H9 (cell line): ENCODE results near the gene FAS. TPM values are rescaled to one million over a fixed set of nuclear protein-coding genes. Genes with fewer than 3 reads are reported as not detected.

Experiments
- DNase-seq: peaks from one replicate; pipeline ENCODE4 v3.0.0-alpha.2; 2017
- H2AFZ ChIP-seq: one replicate; pipeline ENCODE4 v1.6.1; 2013; ENCODE audit warnings: mild to moderate bottlenecking, low read length, control low read depth, moderate library complexity
- H2AK5ac ChIP-seq: 2 replicates; pipeline ENCODE4 v1.6.1; 2013; ENCODE audit warnings: low read length, control low read depth, mixed read lengths; ENCODE audit not compliant: insufficient read length
- H2BK120ac ChIP-seq: one replicate; pipeline ENCODE4 v1.6.1; 2013; ENCODE audit warnings: low read depth, mild to moderate bottlenecking, low read length, control low read depth, inconsistent platforms; ENCODE audit not compliant: poor library complexity, severe bottlenecking
- H2BK12ac ChIP-seq: 2 replicates; pipeline ENCODE4 v1.6.1; 2013; ENCODE audit warnings: low read length, control low read depth, mixed read lengths, low read depth; ENCODE audit not compliant: insufficient read length
- H2BK15ac ChIP-seq: 2 replicates; pipeline ENCODE4 v1.6.1; 2013; ENCODE audit warnings: low read depth, low read length, control low read depth
- H2BK20ac ChIP-seq: one replicate; pipeline ENCODE4 v1.6.1; 2013; ENCODE audit warnings: low read depth, mild to moderate bottlenecking, low read length, control low read depth, inconsistent platforms; ENCODE audit not compliant: poor library complexity, severe bottlenecking
- H2BK5ac ChIP-seq: 2 replicates; pipeline ENCODE4 v1.6.1; 2013; ENCODE audit warnings: low read length, control low read depth, mixed read lengths; ENCODE audit not compliant: insufficient read length
- H3K14ac ChIP-seq: 2 replicates; pipeline ENCODE4 v1.6.1; 2013; ENCODE audit warnings: low read length, control low read depth; ENCODE audit not compliant: insufficient read depth
- H3K18ac ChIP-seq: 2 replicates; pipeline ENCODE4 v1.6.1; 2013; ENCODE audit warnings: low read depth, mild to moderate bottlenecking, mixed read lengths, low read length, control low read depth; ENCODE audit not compliant: insufficient read length
- H3K23ac ChIP-seq: 2 replicates; pipeline ENCODE4 v1.6.1; 2013; ENCODE audit warnings: low read length, control low read depth, mixed read lengths, low read depth; ENCODE audit not compliant: insufficient read length
- H3K23me2 ChIP-seq: 2 replicates; pipeline ENCODE4 v1.6.1; 2013; ENCODE audit warnings: low read depth, mild to moderate bottlenecking, mixed read lengths, low read length, control low read depth; ENCODE audit not compliant: insufficient read length, poor library complexity, severe bottlenecking
- H3K27ac ChIP-seq: 2 replicates; pipeline ENCODE4 v1.5.1; 2013; ENCODE audit warnings: low read length, control low read depth, mixed read lengths, low read depth; ENCODE audit not compliant: insufficient read length
- H3K27me3 ChIP-seq: 2 replicates; pipeline ENCODE4 v1.6.1; 2013; ENCODE audit warnings: low read length, control low read depth, inconsistent platforms; ENCODE audit not compliant: insufficient read depth
- H3K4ac ChIP-seq: 2 replicates; pipeline ENCODE4 v1.6.1; 2013; ENCODE audit warnings: low read depth, mild to moderate bottlenecking, control low read depth, inconsistent platforms, low read length, moderate library complexity
- H3K4me1 ChIP-seq: 2 replicates; pipeline ENCODE4 v1.6.1; 2013; ENCODE audit warnings: low read length, control low read depth, inconsistent platforms; ENCODE audit not compliant: insufficient read depth
- H3K4me2 ChIP-seq: 2 replicates; pipeline ENCODE4 v1.6.1; 2013; ENCODE audit warnings: low read length, control low read depth, mixed read lengths; ENCODE audit not compliant: insufficient read length, insufficient read depth
- H3K56ac ChIP-seq: 2 replicates; pipeline ENCODE4 v1.6.1; 2013; ENCODE audit warnings: low read depth, mild to moderate bottlenecking, mixed read lengths, low read length, control low read depth; ENCODE audit not compliant: insufficient read length
- H3K79me1 ChIP-seq: 2 replicates; pipeline ENCODE4 v1.6.1; 2013; ENCODE audit warnings: low read depth, mild to moderate bottlenecking, moderate library complexity, low read length, control low read depth, inconsistent platforms; ENCODE audit not compliant: insufficient read depth, poor library complexity, severe bottlenecking
- H3K79me2 ChIP-seq: 2 replicates; pipeline ENCODE4 v1.6.1; 2013; ENCODE audit warnings: low read length, control low read depth, inconsistent platforms; ENCODE audit not compliant: insufficient read depth
- H3K9ac ChIP-seq: 2 replicates; pipeline ENCODE4 v1.6.1; 2013; ENCODE audit warnings: low read length, control low read depth, mixed read lengths; ENCODE audit not compliant: insufficient read length; ENCODE audit errors: extremely low read depth
- H3K9me3 ChIP-seq: one replicate; pipeline ENCODE4 v1.6.1; 2013; ENCODE audit warnings: low read depth, low read length, inconsistent platforms; ENCODE audit not compliant: control insufficient read depth
- H3T11ph ChIP-seq: one replicate; pipeline ENCODE4 v1.6.1; 2013; ENCODE audit warnings: mild to moderate bottlenecking, low read length, control low read depth, inconsistent platforms
- H4K20me1 ChIP-seq: one replicate; pipeline ENCODE4 v1.6.1; 2013; ENCODE audit not compliant: control insufficient read depth, insufficient read length, insufficient read depth
- H4K5ac ChIP-seq: 2 replicates; pipeline ENCODE4 v1.6.1; 2013; ENCODE audit warnings: low read depth, mild to moderate bottlenecking, mixed read lengths, low read length, control low read depth; ENCODE audit not compliant: insufficient read length
- H4K8ac ChIP-seq: replicated peaks from 2 replicates; pipeline ENCODE4 v1.6.1; 2013; ENCODE audit warnings: low read length, control low read depth, mixed read lengths, low read depth; ENCODE audit not compliant: insufficient read length
- H4K91ac ChIP-seq: 2 replicates; pipeline ENCODE4 v1.6.1; 2013; ENCODE audit warnings: low read depth, mild to moderate bottlenecking, moderate library complexity, mixed read lengths, low read length, control low read depth; ENCODE audit not compliant: insufficient read length
- H3K27ac Mint-ChIP-seq, 3 experiments: 2 replicates in 2 of 3; 3 replicates in 1 of 3; pipeline ENCODE4 v1.8.0; 2020 to 2021; ENCODE audit warnings: mixed read lengths in 3 of 3, mild to moderate bottlenecking in 1 of 3, moderate library complexity in 1 of 3
- H3K27me3 Mint-ChIP-seq: 2 replicates; pipeline ENCODE4 v1.8.0; 2021; ENCODE audit warnings: low read depth, mild to moderate bottlenecking, moderate library complexity, mixed read lengths
- H3K36me3 Mint-ChIP-seq, 3 experiments: 2 replicates in 2 of 3; 3 replicates in 1 of 3; pipeline ENCODE4 v1.8.0; 2020 to 2021; ENCODE audit warnings: low read depth in 3 of 3, mixed read lengths in 3 of 3; ENCODE audit not compliant: insufficient read depth in 1 of 3
- H3K4me1 Mint-ChIP-seq, 2 experiments: 2 replicates each; pipeline ENCODE4 v1.8.0; 2020; ENCODE audit warnings: mixed read lengths in 2 of 2
- H3K4me3 Mint-ChIP-seq, 2 experiments: 2 replicates in 1 of 2; 3 replicates in 1 of 2; pipeline ENCODE4 v1.8.0; 2020 to 2021; ENCODE audit warnings: mild to moderate bottlenecking in 2 of 2, mixed read lengths in 2 of 2, moderate library complexity in 1 of 2
- H3K9me3 Mint-ChIP-seq, 2 experiments: 2 replicates in 1 of 2; 3 replicates in 1 of 2; pipeline ENCODE4 v1.8.0; 2020; ENCODE audit warnings: mild to moderate bottlenecking in 2 of 2, mixed read lengths in 2 of 2, moderate library complexity in 1 of 2
- CTCF ChIP-seq: fragments of 200-600 bp; sonication (generic); conservative IDR thresholded peaks from 3 replicates; pipeline ENCODE4 v1.8.0; 2021; ENCODE audit warnings: antibody characterized with exemption, mild to moderate bottlenecking
- total RNA-seq: library from RNA; stranded (reverse); gene quantifications from 2 replicates; pipeline ENCODE4 v1.2.1, GENCODE V29; 2021

FAS gene
- total RNA-seq, 1 experiment from 2014 or later: 3.0 TPM

- H3K56ac ChIP-seq: no peak overlapping the region
- H3K79me2 ChIP-seq: no peaks in the 10 kb centered on the region
- H3K9me3 ChIP-seq: no peaks in the 10 kb centered on the region
- H3K9me3 Mint-ChIP-seq: no peaks in the 10 kb centered on the region
- no peak overlapping the region for H3K14ac ChIP-seq
- H3K4me1 Mint-ChIP-seq: peaks cover 5 to 6% of the 10 kb centered on the region in 2 experiments
- no peak overlapping the region for H2BK12ac ChIP-seq
- H2AFZ ChIP-seq: no peak overlapping the region
- H3K27ac Mint-ChIP-seq: no peak overlapping the region; a peak in 1 of 7 replicates
- no peak overlapping the region for H3K18ac ChIP-seq
- peaks cover 12% of the 10 kb centered on the region for H3K27me3 Mint-ChIP-seq
- no peaks in the 10 kb centered on the region for H3K36me3 Mint-ChIP-seq
- H3T11ph ChIP-seq: no peak overlapping the region
- no peak overlapping the region for H2BK120ac ChIP-seq
- H3K4me1 ChIP-seq: no peaks in the 10 kb centered on the region
- no peaks in the 10 kb centered on the region for H3K27me3 ChIP-seq
- no peak overlapping the region for H2BK5ac ChIP-seq
- no peak overlapping the region for H3K4me2 ChIP-seq
- H4K91ac ChIP-seq: no peak overlapping the region
- no peak overlapping the region for H3K4me3 Mint-ChIP-seq
- TF ChIP-seq CTCF: no peak
- no peak overlapping the region for H3K9ac ChIP-seq
- H4K5ac ChIP-seq: no peak overlapping the region
- H2BK20ac ChIP-seq: no peak overlapping the region
- no peak for DNase-seq
- H3K4ac ChIP-seq: no peak overlapping the region
- H2AK5ac ChIP-seq: no peak overlapping the region
- no peak overlapping the region for H3K23ac ChIP-seq
- H3K79me1 ChIP-seq: no peaks in the 10 kb centered on the region
- no peaks in the 10 kb centered on the region for H4K20me1 ChIP-seq
- H4K8ac ChIP-seq: no peak overlapping the region
- no peak overlapping the region for H3K27ac ChIP-seq
- no peak overlapping the region for H2BK15ac ChIP-seq
- H3K23me2 ChIP-seq: no peaks in the 10 kb centered on the region
These were observed 6.1 kb upstream of the FAS start for GRCh38 chr10:88984525-88984924.
